Measurements from ENCODE around the gene C1orf159. TPM values are rescaled to one million over a fixed set of nuclear protein-coding genes. Genes with fewer than 3 reads are reported as not detected.

C1orf159 gene
- total RNA-seq, 4 donors from 2014 or later: 6.9 to 19.6 (median 14.7) TPM

DNA sequence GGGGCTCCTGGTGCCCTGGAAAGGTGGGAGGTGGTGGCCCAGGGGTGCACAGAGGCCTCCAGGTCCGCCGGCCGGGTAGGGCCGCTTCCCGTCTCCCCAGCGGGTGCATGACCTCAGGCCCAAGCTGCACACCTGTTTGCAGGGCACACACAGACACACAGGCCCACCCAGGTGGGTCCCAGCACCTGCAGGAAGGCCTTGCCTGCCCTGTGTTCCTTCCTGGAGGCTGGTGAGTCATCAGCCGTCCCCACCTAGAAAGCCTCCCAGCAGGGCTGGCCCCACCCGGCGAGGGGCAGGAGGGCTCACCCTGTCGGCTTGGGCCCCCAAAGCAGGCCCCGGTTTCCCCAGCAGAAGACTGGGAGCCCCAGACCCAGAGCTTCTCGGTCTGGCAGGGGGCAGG, 34.2 kb upstream of the C1orf159 start:
- no peak for DNase-seq
- no peaks in the 10 kb centered on the region for H3K36me3 ChIP-seq
- TF ChIP-seq, protein P1, sequence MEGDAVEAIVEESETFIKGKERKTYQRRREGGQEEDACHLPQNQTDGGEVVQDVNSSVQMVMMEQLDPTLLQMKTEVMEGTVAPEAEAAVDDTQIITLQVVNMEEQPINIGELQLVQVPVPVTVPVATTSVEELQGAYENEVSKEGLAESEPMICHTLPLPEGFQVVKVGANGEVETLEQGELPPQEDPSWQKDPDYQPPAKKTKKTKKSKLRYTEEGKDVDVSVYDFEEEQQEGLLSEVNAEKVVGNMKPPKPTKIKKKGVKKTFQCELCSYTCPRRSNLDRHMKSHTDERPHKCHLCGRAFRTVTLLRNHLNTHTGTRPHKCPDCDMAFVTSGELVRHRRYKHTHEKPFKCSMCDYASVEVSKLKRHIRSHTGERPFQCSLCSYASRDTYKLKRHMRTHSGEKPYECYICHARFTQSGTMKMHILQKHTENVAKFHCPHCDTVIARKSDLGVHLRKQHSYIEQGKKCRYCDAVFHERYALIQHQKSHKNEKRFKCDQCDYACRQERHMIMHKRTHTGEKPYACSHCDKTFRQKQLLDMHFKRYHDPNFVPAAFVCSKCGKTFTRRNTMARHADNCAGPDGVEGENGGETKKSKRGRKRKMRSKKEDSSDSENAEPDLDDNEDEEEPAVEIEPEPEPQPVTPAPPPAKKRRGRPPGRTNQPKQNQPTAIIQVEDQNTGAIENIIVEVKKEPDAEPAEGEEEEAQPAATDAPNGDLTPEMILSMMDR (IDR thresholded peaks at IDR 0.05): no peak
- TF ChIP-seq POLR2A (IDR thresholded peaks at IDR 0.05): no peak
- peaks cover 0 to 14% (median 0%) of the 10 kb centered on the region in 4 donors for H3K27me3 ChIP-seq
- H3K9me3 ChIP-seq: peaks cover 0 to 7% (median 5%) of the 10 kb centered on the region in 3 donors
- H3K27ac ChIP-seq: no peak overlapping the region
- H3K4me3 ChIP-seq: no peak overlapping the region
- intact Hi-C loops (cut with DNase I): no loop called here
- peaks cover under 1 to 28% (median 11%) of the 10 kb centered on the region in 3 donors for H3K4me1 ChIP-seq
- 20% methylated on average over 2 of the region's 12 CpGs; no CpG with 5 or more reads in 1 of the 2 donors for WGBS, 2 donors

GRCh38 chr1:1149416-1149815, 33.5 kb upstream of the C1orf159 start:
- no peak for DNase-seq
- peaks cover 7 to 35% (median 18%) of the 10 kb centered on the region in 3 donors for H3K4me1 ChIP-seq
- H3K27me3 ChIP-seq: peaks cover 0 to 21% (median 0%) of the 10 kb centered on the region in 4 donors
- peaks cover 0 to 7% (median 5%) of the 10 kb centered on the region in 3 donors for H3K9me3 ChIP-seq
- intact Hi-C loops (cut with DNase I): no loop called here
- H3K4me3 ChIP-seq: no peak overlapping the region
- H3K27ac ChIP-seq: no peak overlapping the region
- 79 to 84% methylated on average over 9 to 13 of the region's 15 CpGs for WGBS, 2 donors
- no peaks in the 10 kb centered on the region for H3K36me3 ChIP-seq
- TF ChIP-seq, protein P1 (IDR thresholded peaks at IDR 0.05): no peak

DNA sequence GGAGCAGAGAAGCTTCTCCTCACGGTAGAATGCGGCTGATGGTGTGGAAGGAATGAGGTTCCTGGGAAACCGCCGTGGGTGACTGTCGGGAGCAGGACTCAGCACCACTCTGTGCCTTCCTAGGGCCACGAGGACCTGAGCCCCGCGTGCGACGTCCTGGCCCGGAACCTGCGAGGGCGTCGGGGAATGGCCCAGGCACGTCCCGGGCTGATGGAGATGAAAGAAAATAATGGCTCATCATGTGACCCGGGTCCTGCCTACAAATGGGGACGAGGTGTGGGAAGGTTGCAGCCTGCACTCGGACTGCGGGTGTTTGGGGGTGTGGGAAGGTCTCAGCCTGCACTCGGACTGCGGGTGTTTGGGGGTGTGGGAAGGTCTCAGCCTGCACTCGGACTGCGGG, 32.7 kb upstream of the C1orf159 start:
- H3K4me3 ChIP-seq: no peak overlapping the region
- peaks cover 0 to 21% (median 0%) of the 10 kb centered on the region in 4 donors for H3K27me3 ChIP-seq
- 39 to 44% methylated on average over 6 to 20 of the region's 24 CpGs for WGBS, 2 donors
- no peak overlapping the region for H3K27ac ChIP-seq
- H3K9me3 ChIP-seq: peaks cover 0 to 7% (median 5%) of the 10 kb centered on the region in 3 donors
- intact Hi-C loops (cut with DNase I): no loop called here
- no peak for DNase-seq
- no peaks in the 10 kb centered on the region for H3K36me3 ChIP-seq
- H3K4me1 ChIP-seq: peaks cover 11 to 43% (median 25%) of the 10 kb centered on the region in 3 donors
- no peak for TF ChIP-seq POLR2A (IDR thresholded peaks at IDR 0.05)
- TF ChIP-seq, protein P1 (IDR thresholded peaks at IDR 0.05): no peak

DNA sequence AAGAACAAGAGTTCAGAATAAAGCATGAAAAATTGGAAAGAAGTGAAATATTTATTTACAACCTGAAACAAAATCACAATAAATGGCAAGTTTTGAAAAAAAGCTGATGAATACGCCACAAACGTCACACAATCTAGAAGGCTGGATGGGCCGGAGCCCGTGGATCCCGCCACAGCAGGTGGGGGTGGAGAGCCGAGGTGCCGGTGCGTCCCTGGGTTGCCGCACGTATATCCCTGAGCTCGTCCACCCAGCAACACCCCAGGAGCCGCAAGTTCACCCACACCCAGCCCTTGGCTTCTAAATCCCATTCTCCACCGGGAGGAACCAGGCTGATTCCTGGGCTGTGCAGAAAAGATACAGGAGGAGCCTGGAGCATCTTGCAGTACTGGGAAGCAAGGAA, 32.2 kb upstream of the C1orf159 start:
- intact Hi-C loops (cut with DNase I): no loop called here
- TF ChIP-seq, protein P1 (IDR thresholded peaks at IDR 0.05): no peak
- TF ChIP-seq POLR2A (IDR thresholded peaks at IDR 0.05): no peak
- Histone ChIP-seq H3K36me3 (no peaks in the 10 kb centered on the region), H3K27ac (no peak overlapping the region), H3K4me1 (peaks cover 11 to 48% (median 28%) of the 10 kb centered on the region in 3 donors), H3K9me3 (peaks cover 0 to 7% (median 5%) of the 10 kb centered on the region in 3 donors), H3K27me3 (peaks cover 0 to 25% (median 0%) of the 10 kb centered on the region in 4 donors), H3K4me3 (no peak overlapping the region)
- 89 to 91% methylated on average over 12 to 13 of the region's 13 CpGs for WGBS, 2 donors
- no peak for DNase-seq

- intact Hi-C loops (cut with DNase I): no loop called here
- Histone ChIP-seq H3K27me3 (peaks cover 0 to 40% (median 0%) of the 10 kb centered on the region in 4 donors), H3K4me3 (no peak overlapping the region), H3K9me3 (no peaks in the 10 kb centered on the region), H3K36me3 (no peaks in the 10 kb centered on the region), H3K27ac (no peak overlapping the region), H3K4me1 (peaks cover 11 to 48% (median 28%) of the 10 kb centered on the region in 3 donors)
- DNase-seq: no peak
- 84 to 100% methylated on average over 3 of the region's 15 CpGs for WGBS, 2 donors
- TF ChIP-seq POLR2A (IDR thresholded peaks at IDR 0.05): no peak
- TF ChIP-seq, protein P1 (IDR thresholded peaks at IDR 0.05): no peak
These were observed 30.7 kb upstream of the C1orf159 start for GRCh38 chr1:1146596-1146995.

Measured in esophagus squamous epithelium (tissue), 5 donors.